Measurements from ENCODE around the gene REEP1. TPM values are rescaled to one million over a fixed set of nuclear protein-coding genes. Genes with fewer than 3 reads are reported as not detected.
"Not testable (repeated sequence)": the region's sequence is repeated elsewhere in the genome, so short reads cannot be mapped to it uniquely, and the experiment has no call there.

The REEP1 gene
- total RNA-seq, 2 donors from 2014 or later, result 20.9 to 22.7 TPM

DNA sequence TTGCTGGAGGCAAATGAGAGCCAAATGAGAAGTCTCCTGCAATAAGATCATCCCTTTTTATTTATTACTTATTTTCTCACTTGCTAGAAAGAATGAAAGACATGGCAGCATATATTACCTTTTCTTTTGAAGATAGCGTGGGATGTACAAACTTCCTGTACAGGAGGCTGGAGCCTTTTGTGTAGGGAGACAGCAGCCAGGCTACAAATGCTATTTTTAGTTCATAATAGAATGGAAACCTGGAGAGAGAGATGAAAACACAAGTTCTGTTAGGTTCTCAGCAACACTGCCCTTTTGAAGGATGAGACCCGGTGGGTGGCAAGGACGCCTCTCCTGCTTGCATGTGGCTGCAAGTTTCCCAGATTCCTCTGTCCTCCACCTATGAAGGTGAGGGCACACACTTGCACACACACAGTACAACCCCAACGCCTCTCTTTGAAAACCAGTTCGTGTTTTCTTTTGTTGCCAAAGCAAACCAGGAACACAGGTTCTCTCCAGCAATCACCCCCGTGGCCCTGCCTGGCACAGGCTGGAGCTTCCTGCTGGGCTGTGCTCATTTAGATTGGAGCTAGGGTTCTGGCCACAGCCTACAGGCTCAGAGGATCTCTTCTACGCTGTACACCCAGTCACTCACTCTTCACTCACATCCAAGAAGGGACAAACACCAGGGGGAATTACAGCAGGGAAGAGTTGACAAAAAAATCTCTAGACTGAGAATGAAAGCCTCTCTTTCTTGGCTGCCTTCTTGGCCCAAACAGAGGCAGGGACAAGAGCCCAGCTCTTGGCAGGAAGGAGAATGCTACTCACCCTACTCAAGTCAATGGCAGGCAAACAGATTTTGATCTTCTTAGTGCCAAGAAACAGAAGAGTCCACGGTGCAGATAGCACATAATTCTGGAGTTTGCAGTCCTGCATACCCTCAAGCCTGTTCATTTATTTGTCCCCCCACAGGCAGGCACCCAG, 82.6 kb downstream of the REEP1 start:
- peaks cover 9 to 39% of the 10 kb centered on the region in 2 donors for H3K4me1 ChIP-seq (ENCODE audit: control insufficient read depth in 1 of 2, low read depth in 2 of 2)
- H3K27me3 ChIP-seq (replicated peaks; ENCODE audit: insufficient read depth), result no peaks in the 10 kb centered on the region
- TF ChIP-seq CTCF (IDR thresholded peaks at IDR 0.05), result no peak
- ATAC-seq (ENCODE audit: insufficient number of reproducible peaks, low FRiP score, low read depth) (no peak), DNase-seq (ENCODE audit: low spot score) (no peak)
- peak overlapping the region; percentile 49 to 58 for H3K27ac ChIP-seq
- no peak overlapping the region for H3K4me3 ChIP-seq
- H3K36me3 ChIP-seq, result no peaks in the 10 kb centered on the region
- no peaks in the 10 kb centered on the region for H3K9me3 ChIP-seq

DNA sequence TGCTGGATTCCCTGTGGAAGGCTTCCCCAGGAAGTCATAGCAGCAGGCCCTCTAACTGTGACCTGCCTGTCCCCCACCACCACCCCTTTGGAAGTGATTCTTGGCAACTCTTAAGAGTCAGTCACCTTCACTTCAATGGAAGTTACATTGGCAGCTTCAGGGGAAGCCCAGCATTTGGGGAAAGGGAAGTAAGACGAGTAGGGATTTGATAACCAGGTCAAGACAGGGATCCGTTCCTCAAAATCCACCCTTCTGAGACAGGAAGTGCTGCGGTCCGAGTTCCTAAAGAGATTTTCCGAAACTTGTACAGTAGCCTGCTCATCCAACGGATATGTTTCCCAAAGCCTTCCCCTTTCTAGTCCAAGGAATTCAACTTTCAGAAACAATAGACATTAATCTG, 84.0 kb downstream of the REEP1 start:
- H3K4me1 ChIP-seq (ENCODE audit: control insufficient read depth in 1 of 2, low read depth in 2 of 2), result peaks cover 11 to 53% of the 10 kb centered on the region in 2 donors
- TF ChIP-seq CTCF (IDR thresholded peaks at IDR 0.05), result no peak
- DNase-seq (ENCODE audit: low spot score), result no peak
- no peaks in the 10 kb centered on the region for H3K27me3 ChIP-seq (replicated peaks; ENCODE audit: insufficient read depth)
- no peak overlapping the region for H3K4me3 ChIP-seq
- no peak for ATAC-seq (ENCODE audit: insufficient number of reproducible peaks, low FRiP score, low read depth)
- H3K27ac ChIP-seq, result no peak overlapping the region
- H3K36me3 ChIP-seq, result no peaks in the 10 kb centered on the region
- H3K9me3 ChIP-seq, result no peaks in the 10 kb centered on the region

- no peaks in the 10 kb centered on the region for H3K36me3 ChIP-seq
- peaks cover 11 to 54% of the 10 kb centered on the region in 2 donors for H3K4me1 ChIP-seq (ENCODE audit: control insufficient read depth in 1 of 2, low read depth in 2 of 2)
- H3K27me3 ChIP-seq (replicated peaks; ENCODE audit: insufficient read depth), result no peaks in the 10 kb centered on the region
- DNase-seq (ENCODE audit: low spot score) (no peak), ATAC-seq (ENCODE audit: insufficient number of reproducible peaks, low FRiP score, low read depth) (no peak)
- H3K4me3 ChIP-seq, result no peak overlapping the region
- H3K9me3 ChIP-seq, result no peaks in the 10 kb centered on the region
- no peak overlapping the region for H3K27ac ChIP-seq
- TF ChIP-seq CTCF (IDR thresholded peaks at IDR 0.05), result no peak
Measured at GRCh38 chr2:86251840-86252266, 85.6 kb downstream of the REEP1 start.

DNA sequence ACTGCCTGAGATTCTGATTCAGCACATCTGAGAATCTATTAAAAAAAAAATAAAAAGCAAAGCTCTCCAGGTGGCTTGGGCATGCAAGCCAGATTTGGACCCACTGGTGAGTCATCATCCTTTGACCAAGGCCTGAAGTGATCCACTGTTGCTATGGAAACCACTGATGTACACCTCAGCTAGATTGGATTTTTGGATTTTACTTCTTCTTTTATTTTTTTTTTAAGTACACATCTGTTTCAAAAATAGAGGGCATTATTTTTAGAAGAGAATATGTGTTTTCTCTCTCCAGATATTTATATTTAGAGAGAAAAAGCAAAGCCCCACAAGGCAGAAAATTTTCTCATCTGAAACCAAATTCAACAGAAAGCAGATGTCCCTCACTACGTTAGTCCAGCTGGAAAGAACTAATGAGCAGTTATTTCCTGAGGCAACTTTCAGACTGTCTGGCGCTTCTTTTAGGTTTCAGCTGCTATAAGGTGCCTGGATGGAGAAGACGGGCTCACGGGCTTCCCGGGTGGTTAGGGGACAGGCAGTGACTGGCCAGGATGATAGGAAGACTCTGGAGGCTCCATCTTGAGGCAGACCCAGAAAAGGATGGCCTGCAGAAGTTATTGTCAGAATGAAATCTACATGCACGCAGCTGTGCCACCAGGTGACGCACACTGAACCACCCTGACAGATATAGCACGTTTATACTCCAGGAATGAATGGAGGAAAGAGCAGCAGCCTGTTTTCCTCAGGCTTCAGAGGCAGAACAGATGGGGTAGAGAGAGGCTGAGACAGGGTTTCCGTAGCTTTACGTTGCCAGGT, 87.6 kb downstream of the REEP1 start:
- TF ChIP-seq CTCF (IDR thresholded peaks at IDR 0.05), result peak; percentile 10
- Histone ChIP-seq H3K27ac (peak overlapping the region; percentile 75 to 85), H3K9me3 (no peaks in the 10 kb centered on the region), H3K4me1 (ENCODE audit: control insufficient read depth in 1 of 2, low read depth in 2 of 2) (peaks cover 5 to 41% of the 10 kb centered on the region in 2 donors), H3K36me3 (no peaks in the 10 kb centered on the region), H3K4me3 (peak overlapping the region; percentile 21), H3K27me3 (replicated peaks; ENCODE audit: insufficient read depth) (no peaks in the 10 kb centered on the region)
- peak; percentile 43 for DNase-seq (ENCODE audit: low spot score)
- peak; percentile 94 for ATAC-seq (ENCODE audit: insufficient number of reproducible peaks, low FRiP score, low read depth)

GRCh38 chr2:86249176-86249575, 88.2 kb downstream of the REEP1 start:
- Histone ChIP-seq H3K4me1 (ENCODE audit: control insufficient read depth in 1 of 2, low read depth in 2 of 2) (peaks cover 6 to 42% of the 10 kb centered on the region in 2 donors), H3K36me3 (no peaks in the 10 kb centered on the region), H3K27me3 (replicated peaks; ENCODE audit: insufficient read depth) (no peaks in the 10 kb centered on the region), H3K9me3 (no peaks in the 10 kb centered on the region), H3K27ac (peak overlapping the region; percentile 75 to 85), H3K4me3 (no peak overlapping the region)
- DNase-seq (ENCODE audit: low spot score) (no peak), ATAC-seq (ENCODE audit: insufficient number of reproducible peaks, low FRiP score, low read depth) (no peak)
- no peak for TF ChIP-seq CTCF (IDR thresholded peaks at IDR 0.05)

DNA sequence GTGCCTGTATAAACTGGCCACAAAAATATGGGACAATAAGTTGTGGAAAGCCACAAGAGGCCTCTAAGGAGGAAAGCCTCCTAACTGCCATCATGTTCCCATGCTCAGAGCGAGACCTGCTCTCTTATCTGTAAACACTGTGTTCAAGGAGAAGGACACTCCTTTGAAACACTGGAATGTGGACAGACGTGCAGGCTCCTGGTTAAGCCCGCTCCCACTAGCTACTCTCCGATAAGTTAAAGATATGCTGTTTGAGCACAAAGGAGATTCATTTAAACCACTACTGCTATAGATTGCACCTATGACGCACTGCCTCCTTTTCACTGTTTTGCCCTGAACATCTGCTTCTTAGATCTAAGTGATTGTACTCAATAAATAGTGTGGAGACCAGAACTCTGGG, 92.2 kb downstream of the REEP1 start:
- H3K36me3 ChIP-seq; H3K9me3 ChIP-seq; DNase-seq (ENCODE audit: low spot score); H3K27ac ChIP-seq; ATAC-seq (ENCODE audit: insufficient number of reproducible peaks, low FRiP score, low read depth); H3K4me3 ChIP-seq; H3K27me3 ChIP-seq (replicated peaks; ENCODE audit: insufficient read depth): not testable (repeated sequence)
- H3K4me1 ChIP-seq (ENCODE audit: control insufficient read depth in 1 of 2, low read depth in 2 of 2), result peaks cover 11 to 35% of the 10 kb centered on the region in 2 donors

DNA sequence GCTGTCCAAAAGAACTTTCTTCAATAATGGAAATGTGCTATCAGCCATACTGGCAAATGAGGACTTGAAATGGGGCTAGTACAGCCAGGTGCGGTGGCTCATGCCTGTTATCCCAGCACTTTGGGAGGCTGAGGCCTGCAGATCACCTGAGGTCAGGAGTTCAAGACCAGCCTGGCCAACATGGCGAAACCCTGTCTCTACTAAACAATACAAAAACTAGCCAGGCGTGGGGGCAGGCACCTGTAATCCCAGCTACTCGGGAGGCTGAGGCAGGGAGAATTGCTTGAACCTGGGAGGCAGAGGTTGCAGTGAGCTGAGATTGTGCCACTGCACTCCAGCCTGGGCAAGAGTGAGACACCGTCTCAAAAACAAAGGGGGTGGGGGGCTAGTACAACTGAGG, 92.6 kb downstream of the REEP1 start:
- Histone ChIP-seq H3K27ac (peak overlapping the region; percentile 26 to 49), H3K4me1 (ENCODE audit: control insufficient read depth in 1 of 2, low read depth in 2 of 2) (peaks cover 8 to 30% of the 10 kb centered on the region in 2 donors)
- not testable (repeated sequence) for DNase-seq (ENCODE audit: low spot score); H3K36me3 ChIP-seq; H3K27me3 ChIP-seq (replicated peaks; ENCODE audit: insufficient read depth); H3K9me3 ChIP-seq; H3K4me3 ChIP-seq; ATAC-seq (ENCODE audit: insufficient number of reproducible peaks, low FRiP score, low read depth)
